Smooth muscle cell (in vitro differentiated cells): ENCODE data around the gene CALML6. TPM values are rescaled to one million over a fixed set of nuclear protein-coding genes. Genes with fewer than 3 reads are reported as not detected.

ENCODE experiments used
- DNase-seq: peaks from one replicate; lab custom pipeline; 2025; ENCODE audit not compliant: unreplicated experiment; lab: John Stamatoyannopoulos, UW
- H2AFZ ChIP-seq: fragments of 200-600 bp; sonication (generic); 2 replicates; pipeline ENCODE4 v1.6.0; 2016; ENCODE audit warnings: antibody characterized with exemption, low read depth, mild to moderate bottlenecking
- H3F3A ChIP-seq: fragments of 200-600 bp; sonication (generic); 2 replicates; pipeline ENCODE4 v1.6.0; 2017; ENCODE audit warnings: antibody characterized with exemption, low read depth
- H3K27ac ChIP-seq: fragments of 200-600 bp; sonication (generic); 2 replicates; pipeline ENCODE4 v1.5.1; 2016; ENCODE audit warnings: low read depth, mild to moderate bottlenecking
- H3K27me3 ChIP-seq: fragments of 200-600 bp; sonication (generic); 2 replicates; pipeline ENCODE4 v1.6.1; 2016; ENCODE audit warnings: low read depth, mild to moderate bottlenecking
- H3K36me3 ChIP-seq: fragments of 200-600 bp; sonication (generic); 2 replicates; pipeline ENCODE4 v1.5.1; 2016; ENCODE audit warnings: low read depth
- H3K4me1 ChIP-seq: fragments of 200-600 bp; sonication (generic); 2 replicates; pipeline ENCODE4 v1.5.1; 2016; ENCODE audit warnings: low read depth
- H3K4me2 ChIP-seq: fragments of 200-600 bp; sonication (generic); 2 replicates; pipeline ENCODE4 v1.6.0; 2016; ENCODE audit warnings: mild to moderate bottlenecking
- H3K4me3 ChIP-seq: fragments of 200-600 bp; sonication (generic); 2 replicates; pipeline ENCODE4 v1.5.1; 2016; ENCODE audit warnings: mild to moderate bottlenecking
- H3K79me2 ChIP-seq: fragments of 200-600 bp; sonication (generic); 2 replicates; pipeline ENCODE4 v1.6.0; 2016; ENCODE audit warnings: low read depth, mild to moderate bottlenecking
- H3K9ac ChIP-seq: fragments of 200-600 bp; sonication (generic); 2 replicates; pipeline ENCODE4 v1.6.0; 2016; ENCODE audit warnings: low read depth
- H3K9me3 ChIP-seq: fragments of 200-600 bp; sonication (generic); replicated peaks from 2 replicates; pipeline ENCODE4 v1.5.1; 2016; ENCODE audit warnings: low read depth
- H4K20me1 ChIP-seq: fragments of 200-600 bp; sonication (generic); 2 replicates; pipeline ENCODE4 v1.6.0; 2016; ENCODE audit warnings: low read depth
- CTCF ChIP-seq: fragments of 200-600 bp; sonication (generic); IDR thresholded peaks from 2 replicates; pipeline ENCODE4 v1.5.1; 2017; ENCODE audit warnings: borderline replicate concordance, mild to moderate bottlenecking, antibody characterized with exemption; ENCODE audit not compliant: insufficient read depth, poor library complexity, severe bottlenecking
- WGBS: methylation state at CpG from one replicate; pipeline ENCODE4 v1.1.7; 2016; ENCODE audit warnings: low lambda C conversion rate; 5-methylcytosine and 5-hydroxymethylcytosine counted together
- polyA plus RNA-seq: library from polyadenylated mRNA; unstranded; fragments of >200 nt; fragmentation: Nextera tagmentation; extraction: Ambion mirVana; gene quantifications from 2 replicates; pipeline ENCODE4 v1.2.1, GENCODE V29; 2016
- total RNA-seq: library from RNA; depleted of rRNA; stranded (reverse); fragments of >200 nt; gene quantifications from 2 replicates; pipeline ENCODE4 v1.2.3, GENCODE V29; 2014

CALML6 gene
- total and polyA plus RNA-seq, 2 experiments from 2014 or later: 0.18 to 1.3 TPM

GRCh38 chr1:1938276-1938573, 23.2 kb downstream of the CALML6 start:
- Histone ChIP-seq H4K20me1 (no peaks in the 10 kb centered on the region), H3K27me3 (no peaks in the 10 kb centered on the region), H3K79me2 (no peaks in the 10 kb centered on the region), H3K27ac (no peak overlapping the region), H2AFZ (no peak overlapping the region), H3K36me3 (no peaks in the 10 kb centered on the region), H3K9ac (no peak overlapping the region), H3K4me1 (no peaks in the 10 kb centered on the region), H3K4me3 (no peak overlapping the region), H3K4me2 (no peak overlapping the region), H3K9me3 (no peaks in the 10 kb centered on the region), H3F3A (no peaks in the 10 kb centered on the region)
- WGBS: 79% methylated on average over 6 of the region's 6 CpGs
- DNase-seq: no peak
- no peak for TF ChIP-seq CTCF

GRCh38 chr1:1938613-1939295, 23.7 kb downstream of the CALML6 start:
- Histone ChIP-seq H3K27ac (no peak overlapping the region), H3K9me3 (no peaks in the 10 kb centered on the region), H3K27me3 (no peaks in the 10 kb centered on the region), H3F3A (no peaks in the 10 kb centered on the region), H4K20me1 (no peaks in the 10 kb centered on the region), H3K4me1 (no peaks in the 10 kb centered on the region), H2AFZ (no peak overlapping the region), H3K79me2 (no peaks in the 10 kb centered on the region), H3K9ac (no peak overlapping the region), H3K4me2 (no peak overlapping the region), H3K4me3 (no peak overlapping the region), H3K36me3 (no peaks in the 10 kb centered on the region)
- no peak for TF ChIP-seq CTCF
- DNase-seq: no peak
- 85% methylated on average over 20 of the region's 24 CpGs for WGBS

- no peak for TF ChIP-seq CTCF
- 94% methylated on average over 23 of the region's 28 CpGs for WGBS
- H3K27ac ChIP-seq: no peak overlapping the region
Observed at GRCh38 chr1:1939296-1940122, 24.4 kb downstream of the CALML6 start.

More at GRCh38 chr1:1939296-1940122, 24.4 kb downstream of the CALML6 start:
- Histone ChIP-seq H2AFZ (no peak overlapping the region), H3K4me3 (no peak overlapping the region), H3K36me3 (no peaks in the 10 kb centered on the region), H3K9ac (no peak overlapping the region), H3K4me1 (no peaks in the 10 kb centered on the region), H3F3A (no peaks in the 10 kb centered on the region), H3K27me3 (no peaks in the 10 kb centered on the region), H3K9me3 (no peaks in the 10 kb centered on the region), H3K4me2 (no peak overlapping the region), H4K20me1 (no peaks in the 10 kb centered on the region), H3K79me2 (no peaks in the 10 kb centered on the region)
- no peak for DNase-seq
